ENCODE results near the gene TADA2A. TPM values are rescaled to one million over a fixed set of nuclear protein-coding genes. Genes with fewer than 3 reads are reported as not detected.

The TADA2A gene
- total and polyA plus RNA-seq, 2 of the 8 experiments (the other 6 are each of a cell fraction or from before 2014, with no cell fraction given), result 8.4 to 18.5 TPM

- H3K4me1 ChIP-seq (replicated peaks in 1 of 4; ENCODE audit: control insufficient read depth in 3 of 4, insufficient read depth in 4 of 4, low read length in 3 of 4), result peaks cover 0 to 2% (median 0%) of the 10 kb centered on the region in 4 experiments; a peak in 1 of 7 replicates
- H2BK120ac ChIP-seq (replicated peaks; ENCODE audit: low read depth, low read length), result no peak overlapping the region
- no peak overlapping the region for H2AFZ ChIP-seq (ENCODE audit: low read length)
- no peak overlapping the region for H3K4me3 ChIP-seq (ENCODE audit: extremely low read depth in 1 of 4, insufficient read depth in 2 of 4, low read depth in 3 of 4, low read length in 4 of 4)
- H4K5ac ChIP-seq (ENCODE audit: insufficient read length, low read depth, low read length), result no peak overlapping the region
- H3K27ac ChIP-seq (ENCODE audit: low read depth, low read length), result no peak overlapping the region
- H3K18ac ChIP-seq (ENCODE audit: extremely low read depth, low read length), result no peak overlapping the region
- H3K56ac ChIP-seq (replicated peaks; ENCODE audit: insufficient read length, low read depth, low read length), result no peak overlapping the region
- peaks cover 0 to 36% (median 8%) of the 10 kb centered on the region in 4 experiments; a peak in 5 of 8 replicates for H3K36me3 ChIP-seq (ENCODE audit: control insufficient read depth in 2 of 4, insufficient read depth in 4 of 4, low read length in 3 of 4)
- no peak for FAIRE-seq
- no peak overlapping the region for H2BK5ac ChIP-seq (ENCODE audit: low read depth, low read length)
- no peaks in the 10 kb centered on the region for H3K27me3 ChIP-seq (replicated peaks in 1 of 4; ENCODE audit: control insufficient read depth in 3 of 4, extremely low read depth in 1 of 4, insufficient read depth in 3 of 4, low read length in 3 of 4)
- no peak overlapping the region for H3K14ac ChIP-seq (ENCODE audit: insufficient read length)
- peaks cover 0 to 2% of the 10 kb centered on the region in 2 experiments; a peak in 1 of 4 replicates for H3K79me2 ChIP-seq (ENCODE audit: control insufficient read depth in 1 of 2, insufficient read depth in 2 of 2, low read length in 2 of 2)
- H2BK12ac ChIP-seq (ENCODE audit: low read depth, low read length), result no peak overlapping the region
- H4K91ac ChIP-seq (replicated peaks; ENCODE audit: insufficient read length, low read length), result no peak overlapping the region
- H4K8ac ChIP-seq (ENCODE audit: extremely low read depth, insufficient read depth, low read length), result no peak overlapping the region
- H3K9me3 ChIP-seq (ENCODE audit: insufficient read depth in 2 of 2, low read depth in 1 of 2, low read length in 1 of 2), result no peaks in the 10 kb centered on the region
- POLR2A ChIA-PET (ENCODE audit: partially characterized antibody), result no interaction called here
- no peak overlapping the region for H3K9ac ChIP-seq (replicated peaks in 1 of 4; ENCODE audit: extremely low read depth in 1 of 4, low read depth in 3 of 4, low read length in 3 of 4)
- H2AK5ac ChIP-seq (ENCODE audit: low read depth, low read length), result no peak overlapping the region
- peaks cover 1 to 3% of the 10 kb centered on the region in 2 experiments for H4K20me1 ChIP-seq (replicated peaks in 1 of 2; ENCODE audit: control insufficient read depth in 1 of 2, insufficient read depth in 2 of 2, low read length in 2 of 2)
- no peak overlapping the region for H3K4me2 ChIP-seq (ENCODE audit: insufficient read depth in 1 of 2, low read depth in 2 of 2, low read length in 2 of 2)
- WGBS, 2 experiments (ENCODE audit: extremely low coverage in 1 of 2, insufficient coverage in 1 of 2, insufficient read length in 1 of 2, insufficient replicate concordance in 2 of 2, low coverage in 1 of 2, low lambda C conversion rate in 2 of 2, missing lambda C conversion rate in 1 of 2), result 94% methylated on average over 10 of the region's 10 CpGs; no CpG with 5 or more reads in 1 of the 2 experiments
- H3K23me2 ChIP-seq (ENCODE audit: low read depth, low read length), result no peaks in the 10 kb centered on the region
- H2BK15ac ChIP-seq (ENCODE audit: low read length), result no peak overlapping the region
- H3K79me1 ChIP-seq (ENCODE audit: low read depth, low read length), result peaks cover 2% of the 10 kb centered on the region; the same call in 1 of the 2 replicates
- no peak overlapping the region for H3K4ac ChIP-seq (replicated peaks; ENCODE audit: insufficient read length, low read depth, low read length)
- H3K23ac ChIP-seq (ENCODE audit: insufficient read length), result no peak overlapping the region
- DNase-seq (ENCODE audit: low read depth in 1 of 2, low spot score in 2 of 2), result no peak
- no peak overlapping the region for H2BK20ac ChIP-seq (ENCODE audit: low read length)
- CTCF ChIA-PET (ENCODE audit: partially characterized antibody), result interaction anchor here (0.6 to 1.7 kb wide), 5 partner anchors 12 to 329 kb away, joined by 3 to 6 read pairs (median 4); no protein-coding TSS in a partner anchor
- TF ChIP-seq TAF7 (optimal IDR thresholded peaks at IDR 0.05; ENCODE audit: borderline replicate concordance, low read depth, low read length), result no peak
- no peak for TF ChIP-seq SUZ12 (IDR thresholded peaks at IDR 0.05; ENCODE audit: low read length)
- no peak for TF ChIP-seq SP4 (IDR thresholded peaks at IDR 0.05; ENCODE audit: low read length)
- TF ChIP-seq ZNF274 (IDR thresholded peaks at IDR 0.05; ENCODE audit: borderline replicate concordance, extremely low read depth, low read length), result no peak
- no peak for TF ChIP-seq JUND (IDR thresholded peaks at IDR 0.05; ENCODE audit: low read length)
- TF ChIP-seq KDM4A (IDR thresholded peaks at IDR 0.05; ENCODE audit: low read depth, low read length, severe bottlenecking), result no peak
- no peak for TF ChIP-seq SIRT6 (IDR thresholded peaks at IDR 0.05; ENCODE audit: low read length)
- no peak for TF ChIP-seq CTBP2 (IDR thresholded peaks at IDR 0.05; ENCODE audit: borderline replicate concordance, insufficient read depth, insufficient read length, low read length)
- no peak for TF ChIP-seq TBP (IDR thresholded peaks at IDR 0.05; ENCODE audit: low read depth, low read length)
- no peak for TF ChIP-seq TAF1 (IDR thresholded peaks at IDR 0.05; ENCODE audit: low read depth, low read length)
- no peak for TF ChIP-seq GTF2F1 (IDR thresholded peaks at IDR 0.05; ENCODE audit: borderline replicate concordance, low read depth, low read length)
- TF ChIP-seq BRCA1 (IDR thresholded peaks at IDR 0.05; ENCODE audit: low read depth, low read length), result no peak
- TF ChIP-seq KDM1A (IDR thresholded peaks at IDR 0.05; ENCODE audit: borderline replicate concordance, low read length), result no peak
- no peak for TF ChIP-seq JUN (IDR thresholded peaks at IDR 0.05; ENCODE audit: low read depth, low read length)
- no peak for TF ChIP-seq EZH2 (IDR thresholded peaks at IDR 0.05; ENCODE audit: low read depth, low read length, severe bottlenecking)
Measured at GRCh38 chr17:37513711-37514110, 107.0 kb downstream of the TADA2A start.
